Measurements from ENCODE around the gene CRB3. TPM values are rescaled to one million over a fixed set of nuclear protein-coding genes. Genes with fewer than 3 reads are reported as not detected.

Gene CRB3
- total RNA-seq, 4 donors from 2014 or later = 21.5 to 245 (median 190) TPM

- DNase-seq = peak; percentile 36 to 95 (median 95)
- peak overlapping the region in 2 of 4 donors; percentile 38 to 44 for H3K4me3 ChIP-seq
- H3K36me3 ChIP-seq = peaks cover 0 to 4% (median 0%) of the 10 kb centered on the region in 3 donors
- no peaks in the 10 kb centered on the region for H3K9me3 ChIP-seq
- H3K4me1 ChIP-seq = peaks cover 0 to 18% (median 3%) of the 10 kb centered on the region in 4 donors
- H3K27me3 ChIP-seq = no peaks in the 10 kb centered on the region
- TF ChIP-seq CTCF (IDR thresholded peaks at IDR 0.05) = no peak
- peak in 1 of 2 donors; percentile 37 for TF ChIP-seq POLR2A (IDR thresholded peaks at IDR 0.05)
- peak overlapping the region in 1 of 4 donors; percentile 7 for H3K27ac ChIP-seq
These were observed 12.3 kb downstream of the CRB3 start for GRCh38 chr19:6476155-6476895.

DNA sequence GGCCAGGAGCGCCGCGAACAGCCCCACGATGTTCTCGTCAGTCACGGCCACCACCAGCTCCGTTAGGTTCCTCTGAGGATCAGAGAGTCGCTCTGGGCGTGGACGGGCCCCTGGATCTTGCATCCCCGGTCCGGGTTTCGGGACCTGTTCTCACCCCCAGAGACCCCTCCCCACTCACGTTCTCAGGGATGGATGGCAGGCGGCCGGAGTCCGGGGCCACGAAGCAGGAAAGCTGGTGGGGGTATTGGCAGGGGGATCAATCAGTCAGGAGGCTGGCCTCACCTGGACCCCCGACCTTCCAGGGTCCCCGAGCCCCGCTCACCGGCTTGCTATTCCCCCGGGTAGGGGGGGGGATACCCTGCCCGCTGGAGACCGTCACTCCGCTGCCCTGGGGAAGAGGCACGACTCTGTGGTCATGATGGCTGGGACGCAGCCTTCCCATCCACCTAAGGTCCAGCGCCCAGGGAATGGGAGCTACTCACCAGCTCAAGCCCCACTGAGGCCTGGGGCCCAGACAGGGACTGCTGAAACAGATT lies 12.9 kb downstream of the CRB3 start:
- no peaks in the 10 kb centered on the region for H3K27me3 ChIP-seq
- no peak for DNase-seq
- H3K4me1 ChIP-seq = peaks cover 0 to 18% (median 3%) of the 10 kb centered on the region in 4 donors
- H3K4me3 ChIP-seq = peak overlapping the region in 2 of 4 donors; percentile 38 to 44
- TF ChIP-seq POLR2A (IDR thresholded peaks at IDR 0.05) = no peak
- TF ChIP-seq CTCF (IDR thresholded peaks at IDR 0.05) = no peak
- peaks cover 0 to 4% (median 0%) of the 10 kb centered on the region in 3 donors for H3K36me3 ChIP-seq
- no peaks in the 10 kb centered on the region for H3K9me3 ChIP-seq
- H3K27ac ChIP-seq = peak overlapping the region in 1 of 4 donors; percentile 7

- Histone ChIP-seq H3K27ac (no peak overlapping the region), H3K36me3 (peaks cover 0 to 4% (median 0%) of the 10 kb centered on the region in 3 donors), H3K4me1 (peaks cover 0 to 18% (median 5%) of the 10 kb centered on the region in 4 donors), H3K27me3 (no peaks in the 10 kb centered on the region), H3K9me3 (no peaks in the 10 kb centered on the region), H3K4me3 (no peak overlapping the region)
- no peak for DNase-seq
- TF ChIP-seq POLR2A (IDR thresholded peaks at IDR 0.05) = no peak
- TF ChIP-seq CTCF (IDR thresholded peaks at IDR 0.05) = no peak
These were observed 14.7 kb downstream of the CRB3 start for GRCh38 chr19:6478815-6479214.

- peaks cover 0 to 18% (median 5%) of the 10 kb centered on the region in 4 donors for H3K4me1 ChIP-seq
- H3K27ac ChIP-seq = no peak overlapping the region
- no peaks in the 10 kb centered on the region for H3K27me3 ChIP-seq
These were observed 15.8 kb downstream of the CRB3 start for GRCh38 chr19:6479836-6480398.

More at GRCh38 chr19:6479836-6480398, 15.8 kb downstream of the CRB3 start:
- TF ChIP-seq POLR2A (IDR thresholded peaks at IDR 0.05) (no peak), CTCF (IDR thresholded peaks at IDR 0.05) (no peak)
- no peak for DNase-seq
- no peaks in the 10 kb centered on the region for H3K9me3 ChIP-seq
- H3K4me3 ChIP-seq = no peak overlapping the region
- peaks cover 0 to 4% (median 0%) of the 10 kb centered on the region in 3 donors for H3K36me3 ChIP-seq
